Stimulated activated naive CD4-positive, alpha-beta T cell (primary cell): Measurements from ENCODE around the gene KIF6.

Source experiments
- DNase-seq, 6 experiments: peaks; one replicate each; lab custom pipeline; 2025; lab: John Stamatoyannopoulos, UW

KIF6 gene

DNA sequence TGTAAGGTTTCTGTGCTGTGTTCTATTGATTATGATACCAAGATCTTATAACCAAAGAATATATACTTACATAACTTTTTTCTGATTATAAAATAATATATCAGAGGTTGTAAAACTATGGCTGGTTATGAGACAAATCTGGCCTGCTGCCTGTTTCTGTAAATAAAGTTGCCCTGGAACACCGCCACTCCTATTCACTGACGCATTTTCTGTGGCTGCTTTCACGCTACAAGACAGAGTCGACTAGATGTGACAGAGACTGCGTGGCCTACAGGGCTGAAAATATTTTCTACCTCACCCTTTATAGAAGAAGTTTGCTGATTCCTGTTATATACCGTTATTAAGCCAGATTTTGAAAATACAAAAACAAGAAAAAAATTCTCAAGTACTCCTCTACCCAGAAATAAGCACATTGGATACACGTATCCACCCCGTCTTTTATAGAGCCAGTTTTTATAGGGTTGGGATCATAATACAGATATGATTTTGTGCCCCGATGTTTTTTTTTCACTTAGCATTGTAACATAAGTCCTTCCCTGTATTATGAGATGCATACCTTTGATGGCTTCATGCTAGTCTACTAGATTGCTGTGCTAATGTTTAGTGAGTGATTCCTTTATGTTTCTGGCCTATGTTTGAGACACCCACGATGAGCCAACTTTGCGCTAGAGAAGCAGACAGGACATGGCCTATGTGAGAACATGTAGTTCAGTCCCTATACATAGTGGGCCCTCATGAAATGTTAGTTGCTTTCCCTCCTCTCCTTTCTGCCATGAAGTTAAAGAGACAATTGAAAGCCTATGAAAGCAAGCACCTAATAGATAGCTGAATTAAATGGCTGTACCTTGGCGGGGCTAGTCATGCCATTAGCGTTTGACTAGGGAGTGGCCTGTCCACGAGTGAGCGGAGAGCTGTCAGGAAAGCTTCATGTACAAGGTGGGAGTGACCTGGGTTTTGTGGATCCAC lies 304.6 kb downstream of the KIF6 start:
- no peak for DNase-seq

DNA sequence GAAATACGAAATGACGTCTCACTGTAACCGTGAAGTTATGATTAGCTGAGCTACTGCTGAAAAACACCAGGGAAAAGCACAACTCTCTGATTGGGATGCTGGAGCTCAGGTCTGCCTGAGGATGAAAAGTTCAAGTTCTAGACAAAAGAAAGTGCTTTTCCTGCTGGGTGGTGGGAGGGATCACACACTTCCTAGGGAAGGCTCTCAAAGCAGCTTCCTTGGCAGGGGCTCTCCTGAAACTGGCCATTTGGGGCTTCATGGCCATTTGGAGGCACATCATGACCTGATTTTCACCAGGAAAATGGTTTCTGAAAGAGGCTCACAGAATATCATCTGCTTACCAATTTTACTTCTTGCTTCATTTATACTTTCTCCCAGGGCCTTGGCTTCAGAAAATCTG lies 305.6 kb downstream of the KIF6 start:
- DNase-seq: no peak

DNA sequence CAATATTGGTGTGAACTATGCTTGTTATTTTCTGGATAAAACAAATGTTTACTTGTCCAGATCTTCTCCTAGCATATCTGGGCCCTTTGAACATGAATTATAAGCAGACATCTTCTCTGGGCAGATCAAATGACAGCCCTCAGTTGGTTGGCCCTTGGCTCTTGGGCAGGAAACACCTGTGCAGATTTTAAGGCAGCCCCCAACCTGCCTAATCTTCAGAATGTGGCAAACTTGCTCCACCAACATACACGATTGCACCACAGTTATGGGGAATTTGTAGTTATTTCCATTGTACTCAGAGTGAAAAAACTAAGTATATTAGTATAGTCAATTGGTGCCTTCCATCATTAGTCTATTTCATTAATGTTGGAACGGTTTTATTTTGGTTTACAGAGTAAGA lies 307.8 kb downstream of the KIF6 start:
- DNase-seq: no peak

DNA sequence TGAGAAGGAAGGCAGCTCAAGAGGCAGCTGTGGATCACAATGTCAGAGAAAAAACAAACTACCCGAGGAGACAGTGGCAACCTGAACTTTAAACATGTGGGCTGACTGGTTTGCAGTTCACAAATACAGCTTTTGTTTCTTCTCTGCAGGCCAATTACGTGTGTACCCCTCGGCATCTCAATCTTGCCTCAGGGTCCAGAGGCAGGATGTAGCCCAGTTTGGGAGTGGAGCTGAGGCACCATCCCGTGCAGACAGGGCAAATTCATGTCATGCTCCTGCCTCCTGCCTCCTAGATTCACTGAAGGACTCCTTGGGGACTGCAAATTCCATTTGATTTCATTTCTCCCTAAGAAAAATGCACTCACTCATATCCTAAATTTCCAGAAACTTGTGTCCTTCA lies 308.5 kb downstream of the KIF6 start:
- DNase-seq: no peak

DNA sequence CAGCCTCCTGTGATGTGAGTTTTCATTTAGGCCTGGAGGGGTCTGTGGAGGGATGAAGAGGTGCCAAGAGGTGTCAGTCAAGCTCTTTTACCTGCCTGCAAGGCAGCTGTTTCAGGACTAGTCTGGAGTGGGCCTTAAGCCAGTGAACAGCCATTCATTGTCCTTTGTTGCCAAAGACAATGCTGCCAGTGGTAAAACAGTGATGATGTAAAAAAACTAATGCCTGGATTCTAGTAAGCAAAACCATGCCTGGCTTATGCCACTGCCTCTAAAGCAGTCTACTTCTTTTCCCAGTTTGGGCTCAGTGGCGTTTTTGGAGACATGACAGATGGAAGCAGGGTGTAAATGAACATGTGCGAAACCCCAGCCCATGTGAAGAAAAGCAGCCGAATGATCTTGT lies 309.2 kb downstream of the KIF6 start:
- DNase-seq: no peak

DNA sequence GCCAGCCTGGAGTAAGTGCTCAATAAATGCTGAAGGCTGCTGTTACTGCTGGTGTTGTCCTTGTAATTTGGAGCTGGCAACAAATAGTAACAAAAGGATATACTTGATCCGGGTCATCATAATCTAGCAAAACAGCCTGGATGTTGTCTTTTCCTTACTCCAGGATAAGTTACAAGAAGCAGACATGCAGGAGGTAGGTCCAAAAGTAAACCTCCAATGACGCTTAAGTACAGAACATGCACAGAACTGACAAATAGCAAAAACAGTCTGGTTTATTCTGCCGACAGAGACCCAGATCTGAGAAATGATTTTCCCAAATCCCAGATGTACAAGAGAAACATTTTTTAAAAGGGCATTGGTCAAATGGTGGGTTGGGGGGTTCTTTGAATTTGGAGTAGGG lies 309.7 kb downstream of the KIF6 start:
- no peak for DNase-seq

DNA sequence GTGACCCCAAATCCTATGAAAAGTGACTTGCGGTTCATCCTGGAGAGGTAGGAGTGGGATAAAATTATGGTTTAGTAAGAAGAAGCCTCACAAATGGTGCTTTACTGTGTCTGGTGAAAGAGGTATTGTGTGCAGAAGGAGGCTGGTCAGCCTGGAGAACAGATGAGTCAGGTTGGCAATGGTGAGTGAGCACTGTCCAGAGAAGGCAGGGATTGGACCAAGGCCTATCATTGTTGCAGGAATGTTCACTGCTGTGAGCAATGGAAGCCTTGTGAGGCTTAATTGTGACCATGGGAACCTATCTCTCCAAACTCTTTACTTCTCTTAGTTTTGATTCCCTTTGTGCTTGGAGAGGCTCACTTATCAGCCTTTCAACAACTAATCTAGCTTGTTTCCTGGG lies 313.7 kb downstream of the KIF6 start:
- no peak for DNase-seq

DNA sequence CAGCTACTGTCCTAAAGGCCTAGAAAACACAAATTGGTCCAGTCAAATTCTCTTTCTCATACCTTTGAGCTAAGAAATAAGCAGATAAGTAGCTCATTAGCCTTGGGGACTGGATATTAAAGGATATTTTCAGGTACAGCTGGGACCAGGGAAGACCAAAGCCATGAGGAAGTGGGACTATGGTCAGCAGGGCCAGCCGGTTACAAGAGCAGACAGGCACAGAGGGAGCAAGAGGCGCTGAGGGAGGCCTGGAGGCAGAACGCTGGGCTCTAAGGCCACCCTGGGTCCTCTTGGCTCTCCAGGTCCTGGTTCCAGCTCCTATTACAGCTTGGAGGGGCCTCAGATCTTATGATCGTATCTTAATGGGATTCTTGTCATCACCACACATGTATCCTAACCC lies 314.2 kb downstream of the KIF6 start:
- no peak for DNase-seq

DNA sequence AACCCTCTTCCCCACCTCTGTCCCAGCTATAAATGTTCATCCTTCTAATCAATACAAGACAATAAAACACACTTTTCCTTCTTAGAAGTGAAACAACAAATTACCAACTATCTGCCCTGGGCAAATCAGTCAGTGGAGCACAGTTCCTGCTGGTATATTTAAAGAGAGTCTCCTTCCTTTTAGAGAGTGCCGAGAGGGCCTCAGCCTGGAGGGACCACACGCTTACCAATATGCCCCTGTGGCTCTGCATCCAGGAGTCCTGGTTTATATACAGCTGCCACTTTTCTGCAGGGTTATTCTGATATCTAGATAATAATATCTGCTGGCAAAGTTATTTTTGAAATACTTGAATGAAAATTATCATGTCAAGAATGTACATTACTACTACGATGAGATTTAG lies 315.3 kb downstream of the KIF6 start:
- DNase-seq: no peak

DNA sequence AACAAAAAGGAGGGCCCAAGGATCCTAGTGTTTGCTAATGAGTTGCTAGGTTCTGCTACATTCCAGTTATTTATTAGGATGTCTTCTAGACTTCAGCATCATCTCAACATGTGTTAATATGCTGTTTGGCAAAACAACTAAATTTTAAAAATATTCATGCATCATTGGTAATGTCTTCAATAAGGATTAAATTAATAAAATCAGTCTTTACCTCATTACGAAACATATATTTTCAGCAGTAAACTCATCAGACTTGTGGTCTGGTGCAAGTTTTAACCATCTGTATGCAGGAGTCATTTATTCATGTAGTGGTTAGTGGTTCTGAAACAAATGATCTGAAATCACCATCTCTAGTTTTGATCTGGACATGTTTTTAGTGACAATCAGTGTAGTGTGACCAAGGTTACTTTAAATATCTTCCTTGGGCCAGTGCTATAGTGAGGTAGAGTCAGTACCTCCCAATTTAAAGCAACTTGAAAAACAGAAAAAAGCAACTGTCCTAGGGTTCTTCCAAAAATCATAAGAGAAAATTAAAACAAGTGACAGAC lies 317.7 kb downstream of the KIF6 start:
- no peak for DNase-seq

DNA sequence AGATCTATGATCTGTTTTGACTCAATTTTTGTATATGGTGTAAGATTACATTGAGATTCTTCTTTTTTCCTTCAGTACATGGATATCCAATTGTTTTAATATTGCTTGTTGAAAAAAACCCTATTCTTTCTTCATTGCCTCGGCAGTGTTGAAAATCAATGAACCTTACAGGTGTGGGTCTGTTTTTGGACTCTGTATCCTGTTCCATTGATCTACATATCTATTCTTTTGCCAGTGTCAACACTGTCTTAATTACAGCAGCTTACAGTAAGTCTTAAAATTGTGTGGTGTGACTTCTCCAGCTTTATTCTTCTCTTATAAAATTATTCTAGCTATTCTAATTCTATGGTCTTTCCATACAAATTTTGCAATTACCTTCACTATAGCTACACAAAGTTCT lies 320.9 kb downstream of the KIF6 start:
- DNase-seq: no peak

DNA sequence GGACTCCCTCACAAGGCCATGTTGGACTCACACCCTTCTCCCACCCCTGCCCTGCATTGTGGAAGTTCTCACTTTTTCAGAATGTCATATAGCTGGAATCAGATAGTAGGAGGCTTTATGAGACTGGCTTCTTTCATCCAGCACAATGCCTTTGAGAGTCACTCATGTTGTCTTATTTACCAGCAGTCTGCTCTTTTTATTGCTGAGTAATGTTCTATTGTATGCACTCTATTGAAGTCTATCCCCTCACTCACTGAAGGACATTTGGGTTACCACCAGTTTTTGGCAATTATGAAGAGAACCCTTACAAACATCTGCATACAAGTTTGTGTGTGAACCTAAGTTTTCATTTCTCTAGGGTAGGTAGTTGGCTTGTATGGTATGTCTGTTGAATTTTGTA lies 321.9 kb downstream of the KIF6 start:
- DNase-seq: no peak

DNA sequence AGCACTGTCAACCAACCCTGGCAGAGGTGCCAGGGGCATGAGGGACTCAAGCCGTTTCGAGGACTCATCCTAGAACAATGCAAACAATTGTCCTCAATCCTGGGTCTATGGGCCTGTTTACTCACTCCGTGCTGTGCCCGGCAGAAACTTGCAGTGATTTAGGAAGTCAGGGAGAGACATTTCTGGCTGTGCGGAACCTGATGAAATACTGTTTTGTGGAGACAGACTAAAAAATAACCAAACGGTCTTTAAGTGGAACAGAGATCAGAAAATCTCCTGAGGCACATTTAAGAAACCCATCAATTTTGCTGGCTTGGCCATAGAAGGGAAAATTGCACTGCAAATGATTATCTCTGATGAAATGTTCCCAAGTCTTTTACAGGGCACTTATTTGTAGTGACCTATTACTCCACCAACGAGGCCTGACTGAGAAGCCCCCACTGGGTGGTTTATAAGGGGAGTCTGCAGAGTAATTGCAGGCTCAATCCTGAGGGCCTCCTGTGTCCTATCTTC lies 322.9 kb downstream of the KIF6 start:
- DNase-seq: no peak

DNA sequence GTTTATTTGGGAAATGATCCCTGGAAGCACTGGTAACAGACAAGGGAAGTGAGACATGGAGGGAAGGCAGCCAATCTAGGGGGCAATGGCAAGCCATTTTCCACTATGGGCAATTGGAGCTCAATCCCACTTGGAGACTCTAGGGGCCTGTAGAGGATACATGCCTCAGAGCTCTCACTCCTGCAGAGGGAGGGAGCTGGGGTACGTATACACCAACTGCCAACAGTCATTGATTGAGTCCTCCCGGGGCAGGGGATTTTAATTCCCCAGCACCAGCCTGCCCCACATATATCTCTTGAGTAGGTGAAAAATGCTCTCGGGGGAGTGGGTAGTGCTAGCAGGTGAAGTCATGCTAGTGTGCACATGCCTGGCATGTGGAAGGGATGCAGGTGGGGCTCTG lies 323.8 kb downstream of the KIF6 start:
- DNase-seq: no peak

DNA sequence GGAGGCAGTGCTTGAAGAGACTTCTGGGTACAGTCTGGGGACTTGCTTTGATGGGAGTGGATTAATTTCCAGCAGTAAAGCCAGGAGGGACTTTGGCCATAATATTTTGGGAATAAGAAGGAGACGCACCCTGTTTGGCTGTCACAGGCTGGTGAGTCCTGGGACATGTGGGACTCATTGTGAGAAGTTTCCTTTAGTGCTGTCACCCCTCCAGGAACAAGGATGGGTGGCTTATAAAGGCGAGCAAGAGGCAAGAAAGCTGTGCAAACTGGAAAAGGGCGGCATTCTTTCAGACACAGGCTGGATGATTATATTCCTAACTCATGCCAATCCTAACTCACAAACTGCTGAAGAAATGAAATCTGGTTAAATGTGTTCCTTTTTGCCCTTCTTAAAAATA lies 325.2 kb downstream of the KIF6 start:
- DNase-seq: no peak

DNA sequence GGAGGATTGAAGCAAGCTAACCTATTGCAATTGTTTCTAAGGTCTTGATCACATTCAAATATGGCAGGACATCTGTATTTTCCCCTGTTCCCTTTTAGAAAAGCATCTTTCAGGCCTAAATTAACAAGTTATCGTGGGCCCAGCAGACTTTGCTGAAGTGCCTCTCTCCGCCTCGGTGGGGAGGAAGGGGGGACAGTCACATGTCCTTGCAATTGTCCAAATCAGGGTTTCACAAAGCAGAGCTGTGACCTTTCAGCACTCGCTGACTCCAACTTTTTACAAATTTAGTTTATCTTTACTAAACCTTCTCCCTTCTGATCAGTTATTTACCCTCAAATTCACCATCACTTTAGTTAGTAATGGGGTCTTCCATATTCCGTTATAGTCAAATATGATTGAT lies 328.4 kb downstream of the KIF6 start:
- DNase-seq: no peak

DNA sequence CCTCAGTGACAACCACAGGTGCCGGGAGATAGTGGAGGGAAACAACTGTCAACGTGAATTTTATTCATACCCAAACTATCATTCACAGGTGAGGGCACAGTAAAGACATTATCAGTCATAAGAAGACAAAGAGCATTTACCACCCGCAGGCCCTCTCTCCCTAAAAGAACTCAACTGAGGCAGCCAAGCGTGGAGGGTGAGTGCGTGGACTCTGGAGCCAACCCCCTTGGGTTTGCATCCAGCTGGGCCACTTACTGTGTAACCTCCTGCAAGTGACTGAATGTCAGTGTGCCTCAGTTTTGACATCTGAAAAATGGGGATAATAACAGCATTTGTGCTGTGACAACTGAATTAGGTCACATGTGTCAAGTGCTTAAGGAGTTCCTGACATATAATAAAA lies 332.1 kb downstream of the KIF6 start:
- DNase-seq: no peak

DNA sequence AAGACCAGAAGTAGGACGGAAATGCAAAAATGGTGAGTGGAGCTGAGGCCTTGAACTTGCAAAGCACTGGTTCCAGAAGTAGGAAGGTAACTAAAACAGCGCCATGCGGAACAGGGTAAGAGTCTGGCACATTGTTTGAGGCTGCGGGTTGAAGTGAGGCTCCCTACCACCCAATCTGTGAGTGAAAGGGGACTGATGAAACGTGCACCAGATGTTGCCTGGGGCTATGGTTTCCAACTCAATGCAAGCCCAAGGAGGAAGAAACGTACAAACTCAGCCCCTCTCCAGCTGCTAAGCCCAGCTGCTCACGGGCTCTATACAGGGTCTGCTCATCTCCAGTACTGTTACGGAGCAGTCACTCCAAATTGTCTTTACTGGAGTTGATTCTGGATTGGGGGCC lies 334.0 kb downstream of the KIF6 start:
- no peak for DNase-seq

DNA sequence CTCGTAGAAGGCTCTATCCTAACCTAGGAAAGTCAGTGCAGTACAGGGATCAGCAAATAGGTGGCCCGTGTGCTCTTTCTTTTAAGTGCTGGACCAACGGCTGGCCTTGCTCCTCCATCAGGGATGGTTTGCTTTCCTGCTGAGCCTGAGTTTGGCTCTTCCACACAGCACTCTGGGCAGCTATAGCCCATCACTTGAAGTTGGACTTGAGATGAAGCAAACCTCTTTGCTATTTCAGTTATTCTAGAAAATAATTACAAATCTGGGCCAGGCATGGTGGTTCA lies 335.8 kb downstream of the KIF6 start:
- no peak for DNase-seq

DNA sequence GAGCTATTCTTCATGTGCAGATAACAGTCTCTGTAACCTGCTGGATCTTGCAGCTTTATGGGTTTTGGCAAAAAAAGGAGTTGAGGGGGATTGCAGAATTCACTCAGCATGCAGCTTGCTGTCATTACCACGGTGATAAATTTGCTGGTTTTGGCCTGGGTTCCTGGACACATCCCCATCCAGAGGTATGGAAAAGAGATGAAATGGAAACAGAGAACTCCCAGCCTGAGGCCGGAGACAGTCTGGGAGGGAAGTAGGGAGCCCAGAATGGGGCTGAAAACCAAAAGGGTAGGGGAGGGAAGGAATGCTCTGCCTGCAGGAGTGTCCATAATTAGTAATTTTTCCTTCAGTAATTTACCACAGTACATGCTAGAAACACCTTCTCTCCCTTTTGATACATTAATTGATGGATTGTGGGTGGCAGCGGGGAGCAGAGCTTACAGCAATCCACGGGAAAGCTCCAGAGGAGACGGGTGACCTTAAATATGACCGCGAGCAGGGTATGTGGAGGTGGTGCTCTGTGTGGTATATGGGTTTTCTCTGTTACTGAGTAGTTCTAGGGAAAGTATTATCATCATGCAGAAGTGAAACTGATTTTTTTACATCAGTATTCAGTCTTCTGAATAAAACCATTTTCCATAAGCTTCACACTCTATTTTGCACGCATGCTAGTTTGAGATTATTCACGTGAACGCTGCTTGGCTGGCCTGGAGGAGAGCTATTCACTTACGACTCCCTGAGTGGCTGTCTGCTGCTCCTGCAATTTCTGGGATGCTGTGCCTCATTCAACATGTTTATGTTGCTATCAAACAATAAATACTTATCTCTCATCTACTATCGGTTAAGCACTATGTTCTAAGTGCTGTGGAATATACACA lies 336.4 kb downstream of the KIF6 start:
- no peak for DNase-seq

DNA sequence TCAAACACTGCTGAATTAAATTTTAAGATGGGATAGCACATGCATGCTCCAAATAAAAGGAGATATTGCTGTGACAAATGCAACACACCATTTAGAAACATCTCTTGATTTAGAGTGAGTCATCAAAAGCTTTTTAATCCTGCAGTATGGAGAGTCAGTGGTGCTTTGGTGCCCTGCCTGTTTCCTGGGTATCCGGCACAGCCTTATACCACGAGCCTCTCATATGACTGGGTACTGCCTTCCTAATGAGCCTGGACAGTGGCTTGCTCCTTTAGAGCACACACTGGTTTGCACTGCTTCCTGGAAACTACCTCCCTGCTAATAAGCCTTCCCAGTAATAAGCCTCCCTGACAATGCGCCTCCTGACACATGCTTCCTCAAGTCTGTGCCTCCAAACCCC lies 337.4 kb downstream of the KIF6 start:
- DNase-seq: no peak

DNA sequence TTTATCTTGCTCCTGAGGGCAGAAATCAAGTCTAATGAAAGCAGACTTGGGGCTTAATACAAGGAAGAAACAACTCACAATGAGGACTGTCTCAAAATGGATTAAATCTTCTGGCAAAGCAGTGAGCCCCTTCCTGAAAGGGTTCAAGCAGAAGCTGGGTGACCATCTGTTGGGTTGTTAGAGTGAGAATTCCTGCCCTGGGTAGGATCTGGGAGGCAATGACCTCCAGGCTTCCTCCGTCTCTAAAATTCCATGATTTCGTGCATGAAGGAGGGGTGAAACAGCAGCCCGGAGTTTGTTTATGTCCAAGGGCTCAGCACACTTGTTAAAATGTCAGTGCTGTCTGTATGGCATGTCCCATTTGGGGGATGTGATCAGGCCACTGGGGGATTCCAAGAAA lies 338.7 kb downstream of the KIF6 start:
- no peak for DNase-seq
